Islet precursor cell (in vitro differentiated cells): Measurements from ENCODE around the gene HNRNPA0.
"Not testable (repeated sequence)": the region's sequence is repeated elsewhere in the genome, so short reads cannot be mapped to it uniquely, and the experiment has no call there.

Experiments used
- DNase-seq: peaks from one replicate; pipeline ENCODE4 v3.0.0-alpha.2; 2018

Gene HNRNPA0

GRCh38 chr5:137754188-137754960, at the start of gene HNRNPA0:
Gene HNRNPA0 (minus strand): TSS chr5:137754363. CDS start chr5:137754066, 297 bp downstream.
- peak; percentile 98 for DNase-seq

- no peak for DNase-seq
These were observed 48.4 kb upstream of the HNRNPA0 start for GRCh38 chr5:137802282-137803210.

GRCh38 chr5:137800700-137801411, 46.7 kb upstream of the HNRNPA0 start:
- no peak for DNase-seq

- no peak for DNase-seq
These were observed 42.1 kb upstream of the HNRNPA0 start for GRCh38 chr5:137796279-137796678.

GRCh38 chr5:137794863-137795262, 40.7 kb upstream of the HNRNPA0 start:
- no peak for DNase-seq

- no peak for DNase-seq
These were observed 38.1 kb upstream of the HNRNPA0 start for GRCh38 chr5:137792303-137792702.

- DNase-seq, result no peak
These were observed 37.6 kb upstream of the HNRNPA0 start for GRCh38 chr5:137791799-137792198.

- no peak for DNase-seq
These were observed 37.2 kb upstream of the HNRNPA0 start for GRCh38 chr5:137791387-137791786.

- DNase-seq, result not testable (repeated sequence)
These were observed 34.4 kb upstream of the HNRNPA0 start for GRCh38 chr5:137788560-137788959.

- no peak for DNase-seq
These were observed 28.9 kb upstream of the HNRNPA0 start for GRCh38 chr5:137782984-137783536.

GRCh38 chr5:137782055-137782454, 27.9 kb upstream of the HNRNPA0 start:
- no peak for DNase-seq

- DNase-seq, result no peak
These were observed 24.8 kb upstream of the HNRNPA0 start for GRCh38 chr5:137778772-137779564.

- not testable (repeated sequence) for DNase-seq
These were observed 13.8 kb upstream of the HNRNPA0 start for GRCh38 chr5:137767937-137768336.

- DNase-seq, result no peak
These were observed 7.4 kb upstream of the HNRNPA0 start for GRCh38 chr5:137761566-137761965.

- DNase-seq, result no peak
These were observed 6.8 kb upstream of the HNRNPA0 start for GRCh38 chr5:137760719-137761516.

GRCh38 chr5:137760294-137760693, 6.1 kb upstream of the HNRNPA0 start:
- no peak for DNase-seq

GRCh38 chr5:137758715-137759306, 4.6 kb upstream of the HNRNPA0 start:
- no peak for DNase-seq

- DNase-seq, result no peak
These were observed 4.0 kb upstream of the HNRNPA0 start for GRCh38 chr5:137758121-137758520.

GRCh38 chr5:137757634-137758033, 3.5 kb upstream of the HNRNPA0 start:
- no peak for DNase-seq

- no peak for DNase-seq
These were observed 999 bp upstream of the HNRNPA0 start for GRCh38 chr5:137754961-137755762.
